DND-41 (cell line): Measurements from ENCODE around the gene IVD.

Experiments
- EZH2 ChIP-seq: IDR thresholded peaks from 3 replicates; pipeline ENCODE4 v1.6.1; 2012; ENCODE audit warnings: borderline replicate concordance, low read depth, mild to moderate bottlenecking, moderate library complexity, low read length, inconsistent platforms; ENCODE audit not compliant: severe bottlenecking
- TF ChIP-seq, protein P1 (sequence below): IDR thresholded peaks from 2 replicates; pipeline ENCODE4 v1.5.1; 2012; ENCODE audit warnings: borderline replicate concordance, low read length, moderate library complexity, mild to moderate bottlenecking; ENCODE audit not compliant: poor library complexity, severe bottlenecking; ENCODE audit errors: extremely low read depth

DNA sequence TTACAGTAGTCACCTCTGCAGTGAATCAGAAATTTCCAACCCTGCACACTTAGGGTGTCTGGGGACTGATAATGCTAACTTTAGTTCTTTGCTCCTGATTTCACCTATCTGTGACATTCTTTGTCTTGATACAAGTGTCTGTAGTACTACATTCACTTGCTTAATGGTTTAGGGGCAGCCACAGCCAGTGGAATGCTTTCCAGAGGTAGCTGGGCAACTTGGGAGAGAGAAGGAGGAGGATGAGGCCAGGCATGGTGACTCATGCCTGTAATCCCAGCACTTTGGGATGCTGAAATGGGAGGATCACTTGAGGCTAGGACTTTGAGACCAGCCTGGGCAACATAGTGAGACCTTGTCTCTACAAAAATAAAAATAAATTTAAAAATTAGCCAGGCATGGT lies 43.7 kb downstream of the IVD start:
- TF ChIP-seq, protein P1, sequence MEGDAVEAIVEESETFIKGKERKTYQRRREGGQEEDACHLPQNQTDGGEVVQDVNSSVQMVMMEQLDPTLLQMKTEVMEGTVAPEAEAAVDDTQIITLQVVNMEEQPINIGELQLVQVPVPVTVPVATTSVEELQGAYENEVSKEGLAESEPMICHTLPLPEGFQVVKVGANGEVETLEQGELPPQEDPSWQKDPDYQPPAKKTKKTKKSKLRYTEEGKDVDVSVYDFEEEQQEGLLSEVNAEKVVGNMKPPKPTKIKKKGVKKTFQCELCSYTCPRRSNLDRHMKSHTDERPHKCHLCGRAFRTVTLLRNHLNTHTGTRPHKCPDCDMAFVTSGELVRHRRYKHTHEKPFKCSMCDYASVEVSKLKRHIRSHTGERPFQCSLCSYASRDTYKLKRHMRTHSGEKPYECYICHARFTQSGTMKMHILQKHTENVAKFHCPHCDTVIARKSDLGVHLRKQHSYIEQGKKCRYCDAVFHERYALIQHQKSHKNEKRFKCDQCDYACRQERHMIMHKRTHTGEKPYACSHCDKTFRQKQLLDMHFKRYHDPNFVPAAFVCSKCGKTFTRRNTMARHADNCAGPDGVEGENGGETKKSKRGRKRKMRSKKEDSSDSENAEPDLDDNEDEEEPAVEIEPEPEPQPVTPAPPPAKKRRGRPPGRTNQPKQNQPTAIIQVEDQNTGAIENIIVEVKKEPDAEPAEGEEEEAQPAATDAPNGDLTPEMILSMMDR: no peak
- TF ChIP-seq EZH2: no peak
